ENCODE data around the gene SPIRE1. TPM values are rescaled to one million over a fixed set of nuclear protein-coding genes. Genes with fewer than 3 reads are reported as not detected.
"Not testable (repeated sequence)": the region's sequence is repeated elsewhere in the genome, so short reads cannot be mapped to it uniquely, and the experiment has no call there.

SPIRE1 gene
- total and polyA plus RNA-seq, 3 experiments from 2014 or later: 2.2 to 9.9 (median 8.1) TPM

DNA sequence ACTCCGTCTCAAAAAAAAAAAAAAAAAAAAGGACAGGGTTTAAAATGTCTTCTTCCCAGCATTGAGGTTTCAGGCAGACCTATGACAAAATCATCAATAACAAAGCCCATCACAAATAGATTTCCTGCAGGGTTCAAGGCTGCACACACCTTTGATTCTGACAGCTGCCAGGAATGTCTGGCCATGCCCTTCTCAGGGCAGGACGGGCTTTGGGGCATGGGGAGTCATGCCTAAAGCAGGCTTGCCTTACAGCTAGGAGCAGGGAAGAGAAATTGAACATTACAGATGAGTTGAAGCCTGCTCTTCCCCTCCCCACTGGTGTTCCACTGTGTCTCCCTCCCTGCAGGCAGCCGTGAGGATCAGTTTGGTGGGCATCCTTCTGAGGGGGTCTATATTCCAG is 246.5 kb downstream of the SPIRE1 start:
- Mint-ChIP-seq H3K9me3 (no peaks in the 10 kb centered on the region), H3K27ac (no peak overlapping the region), H3K4me1 (peaks cover 11 to 21% (median 19%) of the 10 kb centered on the region in 3 donors), H3K36me3 (no peaks in the 10 kb centered on the region), H3K27me3 (no peaks in the 10 kb centered on the region), H3K4me3 (no peak overlapping the region)
- ChIA-PET POLR2A (no interaction called here), CTCF (no interaction called here)
- DNase-seq: no peak
- Histone ChIP-seq H3K9me3 (ENCODE audit: low read length) (no peaks in the 10 kb centered on the region), H3K4me1 (ENCODE audit: insufficient read depth, low read length) (peaks cover 7% of the 10 kb centered on the region), H3K36me3 (ENCODE audit: insufficient read depth, low read length) (no peaks in the 10 kb centered on the region), H3K4me3 (ENCODE audit: low read length) (no peak overlapping the region), H3K27ac (ENCODE audit: low read depth, low read length) (no peak overlapping the region), H3K27me3 (ENCODE audit: insufficient read depth, low read length, poor library complexity, severe bottlenecking) (no peaks in the 10 kb centered on the region)

DNA sequence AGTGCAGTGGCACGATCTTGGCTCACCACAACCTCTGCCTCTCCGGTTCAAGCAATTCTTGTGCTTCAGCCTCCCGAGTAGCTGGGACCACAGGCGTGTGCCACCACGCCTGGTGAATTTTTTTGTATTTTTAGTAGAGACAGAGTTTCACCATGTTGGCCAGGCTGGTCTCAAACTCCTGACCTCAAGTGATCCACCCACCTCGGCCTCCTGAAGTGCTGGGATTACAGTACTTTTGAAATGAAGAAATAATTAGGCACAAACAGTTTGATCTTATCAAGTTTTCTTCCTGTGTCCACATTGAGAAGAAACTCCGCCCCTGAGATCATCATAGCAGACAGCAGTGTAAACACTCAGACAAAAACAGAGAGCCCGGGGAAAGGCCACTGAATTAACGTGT is 247.2 kb downstream of the SPIRE1 start:
- H3K36me3 Mint-ChIP-seq; H3K27me3 Mint-ChIP-seq; CTCF ChIA-PET; H3K4me3 Mint-ChIP-seq; H3K27ac ChIP-seq (ENCODE audit: low read depth, low read length); H3K36me3 ChIP-seq (ENCODE audit: insufficient read depth, low read length); H3K27me3 ChIP-seq (ENCODE audit: insufficient read depth, low read length, poor library complexity, severe bottlenecking); H3K9me3 ChIP-seq (ENCODE audit: low read length); POLR2A ChIA-PET; DNase-seq; H3K9me3 Mint-ChIP-seq; H3K4me3 ChIP-seq (ENCODE audit: low read length): not testable (repeated sequence)
- H3K4me1 Mint-ChIP-seq: peaks cover 14 to 28% (median 25%) of the 10 kb centered on the region in 3 donors
- H3K27ac Mint-ChIP-seq: peak overlapping the region in 1 of 8 donors; percentile 60
- peaks cover 14% of the 10 kb centered on the region for H3K4me1 ChIP-seq (ENCODE audit: insufficient read depth, low read length)

DNA sequence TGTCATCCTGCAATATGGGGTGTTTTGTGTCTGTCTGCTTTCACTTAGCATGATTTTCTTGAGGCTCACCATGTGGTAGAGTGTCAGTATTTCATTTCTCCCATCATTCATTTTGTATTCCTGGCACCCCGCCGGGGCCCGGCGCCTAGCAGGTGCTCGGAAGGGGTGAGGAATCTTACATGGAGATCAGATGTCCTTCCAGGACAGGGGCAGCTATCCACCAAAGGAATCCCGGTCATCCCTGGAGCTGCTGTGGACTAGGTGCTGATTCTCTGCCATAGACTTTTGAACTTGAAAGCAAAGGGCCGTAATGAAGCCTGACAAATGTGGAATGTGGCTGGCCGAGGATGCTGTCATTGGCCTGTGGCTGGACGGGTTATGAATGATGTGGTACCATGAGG is 247.8 kb downstream of the SPIRE1 start:
- Histone ChIP-seq H3K4me3 (ENCODE audit: low read length) (no peak overlapping the region), H3K9me3 (ENCODE audit: low read length) (no peaks in the 10 kb centered on the region), H3K36me3 (ENCODE audit: insufficient read depth, low read length) (no peaks in the 10 kb centered on the region), H3K27ac (ENCODE audit: low read depth, low read length) (no peak overlapping the region), H3K4me1 (ENCODE audit: insufficient read depth, low read length) (peaks cover 14% of the 10 kb centered on the region), H3K27me3 (ENCODE audit: insufficient read depth, low read length, poor library complexity, severe bottlenecking) (no peaks in the 10 kb centered on the region)
- DNase-seq: no peak
- H3K27ac Mint-ChIP-seq: peak overlapping the region in 2 of 8 donors; percentile 19 to 26
- no peaks in the 10 kb centered on the region for H3K36me3 Mint-ChIP-seq
- peaks cover 14 to 31% (median 25%) of the 10 kb centered on the region in 3 donors for H3K4me1 Mint-ChIP-seq
- ChIA-PET CTCF (interaction anchor here (0.9 kb wide), 1 partner anchor 18 kb away, joined by 3 read pairs; no protein-coding TSS in a partner anchor), POLR2A (no interaction called here)
- peaks cover 0 to 4% of the 10 kb centered on the region in 2 donors for H3K27me3 Mint-ChIP-seq
- H3K4me3 Mint-ChIP-seq: peak overlapping the region in 1 of 7 donors; percentile 67
- no peaks in the 10 kb centered on the region for H3K9me3 Mint-ChIP-seq

DNA sequence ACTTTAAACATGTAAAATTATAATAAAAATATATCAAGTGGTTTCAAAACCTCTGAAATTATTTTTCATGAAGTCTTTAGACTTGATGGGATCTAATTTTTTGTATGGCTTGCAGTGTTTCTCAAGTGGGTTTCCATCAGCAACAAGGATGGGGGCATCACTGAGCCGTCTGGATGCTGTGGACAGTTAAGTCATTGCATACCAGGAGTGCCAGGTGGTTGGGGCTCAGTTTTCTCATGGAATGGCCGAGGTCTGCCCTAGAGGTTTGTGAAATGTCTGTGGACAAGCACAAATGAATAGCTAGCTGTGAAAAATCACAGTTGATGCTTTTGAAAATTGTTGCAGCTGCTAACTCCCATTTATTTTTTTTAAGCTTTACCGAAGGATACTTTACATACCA is 248.4 kb downstream of the SPIRE1 start:
- ChIA-PET CTCF (interaction anchor here (0.9 kb wide), 1 partner anchor 17 kb away, joined by 3 read pairs; no protein-coding TSS in a partner anchor), POLR2A (no interaction called here)

DNA sequence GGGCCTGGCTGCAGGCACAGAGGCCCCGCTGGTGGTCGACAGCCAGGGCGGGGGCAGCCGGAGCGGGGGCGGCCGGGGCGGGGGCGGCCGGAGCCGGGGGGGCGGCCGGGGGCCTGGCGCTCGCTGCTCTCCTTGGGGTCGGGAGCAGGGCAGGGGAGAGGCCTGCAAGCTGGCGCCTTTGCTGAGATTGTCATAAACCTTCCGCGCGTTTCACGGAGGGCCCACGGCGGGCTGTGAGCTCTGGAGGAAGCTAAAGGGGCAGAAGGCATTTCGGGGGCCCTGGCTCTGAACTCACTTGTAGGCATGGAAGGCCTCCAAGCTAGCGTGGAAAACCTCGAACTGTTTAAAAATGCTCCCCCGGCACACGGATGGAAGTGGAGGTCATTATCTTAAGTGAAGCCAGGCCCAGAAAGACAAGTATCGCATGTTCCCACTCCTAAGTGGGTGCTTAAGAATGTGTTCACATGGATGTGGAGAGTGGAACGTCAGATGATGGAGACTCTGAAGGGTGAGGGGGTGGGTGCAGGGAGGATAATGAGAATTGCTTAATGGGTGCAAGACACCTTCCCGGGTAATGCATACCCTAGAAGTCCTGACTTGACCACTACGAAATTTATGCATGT is 249.5 kb downstream of the SPIRE1 start:
- H3K27ac ChIP-seq (ENCODE audit: low read depth, low read length): no peak overlapping the region
- H3K4me1 ChIP-seq (ENCODE audit: insufficient read depth, low read length): peaks cover 14% of the 10 kb centered on the region
- Mint-ChIP-seq H3K27me3 (peaks cover 9 to 11% of the 10 kb centered on the region in 2 donors), H3K4me3 (peak overlapping the region; percentile 54 to 91 (median 75)), H3K27ac (peak overlapping the region in 7 of 8 donors; percentile 7 to 73 (median 38)), H3K9me3 (no peaks in the 10 kb centered on the region), H3K36me3 (no peaks in the 10 kb centered on the region), H3K4me1 (peaks cover 14 to 31% (median 25%) of the 10 kb centered on the region in 3 donors)
- peak in 1 of 5 donors; percentile 15 for DNase-seq
- H3K9me3 ChIP-seq (ENCODE audit: low read length): no peaks in the 10 kb centered on the region
- ChIA-PET POLR2A (interaction anchor here (0.6 to 1.6 kb wide), 4 partner anchors 31 to 558 kb away, joined by 3 to 24 read pairs (median 4); partner anchors contain the start of genes AFG3L2, CEP76, PSMG2 and SEH1L), CTCF (interaction anchor here (1.0 to 7.9 kb wide), 3 partner anchors 16 to 526 kb away, joined by 3 to 63 read pairs (median 3); no protein-coding TSS in a partner anchor)
- H3K36me3 ChIP-seq (ENCODE audit: insufficient read depth, low read length): no peaks in the 10 kb centered on the region
- no peaks in the 10 kb centered on the region for H3K27me3 ChIP-seq (ENCODE audit: insufficient read depth, low read length, poor library complexity, severe bottlenecking)
- no peak overlapping the region for H3K4me3 ChIP-seq (ENCODE audit: low read length)

More for the DNA sequence above, 248.4 kb downstream of the SPIRE1 start:
- peaks cover 14 to 31% (median 25%) of the 10 kb centered on the region in 3 donors for H3K4me1 Mint-ChIP-seq
- no peaks in the 10 kb centered on the region for H3K9me3 Mint-ChIP-seq
- Histone ChIP-seq H3K36me3 (ENCODE audit: insufficient read depth, low read length) (no peaks in the 10 kb centered on the region), H3K4me3 (ENCODE audit: low read length) (no peak overlapping the region), H3K27ac (ENCODE audit: low read depth, low read length) (no peak overlapping the region), H3K9me3 (ENCODE audit: low read length) (no peaks in the 10 kb centered on the region), H3K27me3 (ENCODE audit: insufficient read depth, low read length, poor library complexity, severe bottlenecking) (no peaks in the 10 kb centered on the region), H3K4me1 (ENCODE audit: insufficient read depth, low read length) (peaks cover 14% of the 10 kb centered on the region)
- peak overlapping the region in 1 of 8 donors; percentile 23 for H3K27ac Mint-ChIP-seq
- peaks cover 3 to 4% of the 10 kb centered on the region in 2 donors for H3K27me3 Mint-ChIP-seq
- H3K4me3 Mint-ChIP-seq: peak overlapping the region in 1 of 7 donors; percentile 67
- H3K36me3 Mint-ChIP-seq: no peaks in the 10 kb centered on the region
- no peak for DNase-seq

DNA sequence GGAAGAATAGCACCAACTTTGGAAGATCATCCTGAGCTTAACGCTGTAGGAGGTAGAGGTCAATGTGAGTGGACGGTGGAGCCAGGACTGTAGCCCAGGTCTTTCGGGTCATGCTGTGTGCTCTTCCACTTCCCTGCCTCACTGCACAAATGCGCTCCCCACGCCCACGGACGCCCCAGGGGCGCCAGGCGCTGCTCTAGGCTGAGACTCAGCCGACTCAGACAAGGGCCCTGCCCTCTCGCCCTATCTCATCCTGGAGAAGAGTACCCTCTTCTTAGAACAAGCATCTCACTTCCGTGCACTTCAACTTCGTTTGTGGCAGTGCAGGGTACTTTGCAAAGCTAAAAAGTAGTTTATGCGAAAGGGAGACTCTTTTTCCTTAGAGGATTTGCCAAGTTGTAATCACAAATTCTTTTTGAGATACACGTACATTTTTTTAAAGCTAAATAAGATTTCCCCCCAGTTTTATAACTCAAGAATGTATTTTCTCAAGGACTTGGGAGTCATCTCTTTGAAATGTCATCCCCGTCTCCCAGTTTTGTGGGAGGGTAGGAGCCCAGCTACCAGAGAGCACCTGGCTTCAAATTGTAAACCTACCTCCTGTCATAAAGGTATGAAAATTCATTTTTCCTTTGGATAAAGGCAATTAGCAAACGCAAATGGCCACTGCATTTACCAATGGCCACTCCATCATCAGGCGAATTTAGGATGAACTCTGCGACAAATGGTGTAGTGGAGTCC is 251.4 kb downstream of the SPIRE1 start:
- peaks cover 21 to 22% of the 10 kb centered on the region in 2 donors for H3K27me3 Mint-ChIP-seq
- DNase-seq: no peak
- POLR2A ChIA-PET: interaction anchor here (0.8 to 1.1 kb wide), 2 partner anchors 29 to 296 kb away, joined by 3 to 4 read pairs; partner anchors contain the start of genes AFG3L2, CEP76 and PSMG2

DNA sequence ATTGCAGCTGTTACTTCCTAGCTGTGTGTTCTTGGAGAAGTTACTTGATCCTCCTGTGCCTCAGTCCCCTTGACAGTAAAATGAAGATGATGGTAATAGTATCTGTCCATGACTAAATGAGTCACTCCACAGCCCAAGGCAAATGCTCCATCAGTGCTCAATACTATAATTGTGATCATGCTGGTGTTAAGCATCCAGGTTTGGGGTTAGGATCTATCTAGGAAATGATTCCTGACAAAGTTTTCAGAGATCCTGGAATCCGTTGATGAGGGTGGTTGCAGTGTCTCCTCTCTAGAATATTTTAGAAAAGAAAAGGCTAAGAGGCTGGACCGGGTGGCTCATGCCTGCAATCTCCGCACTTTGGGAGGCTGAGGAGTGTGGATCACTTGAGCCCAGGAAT is 252.8 kb downstream of the SPIRE1 start:
- no peak overlapping the region for H3K27ac Mint-ChIP-seq

More for the DNA sequence above, 251.4 kb downstream of the SPIRE1 start:
- Histone ChIP-seq H3K27ac (ENCODE audit: low read depth, low read length) (no peak overlapping the region), H3K4me3 (ENCODE audit: low read length) (no peak overlapping the region), H3K9me3 (ENCODE audit: low read length) (no peaks in the 10 kb centered on the region), H3K4me1 (ENCODE audit: insufficient read depth, low read length) (peaks cover 14% of the 10 kb centered on the region), H3K36me3 (ENCODE audit: insufficient read depth, low read length) (no peaks in the 10 kb centered on the region), H3K27me3 (ENCODE audit: insufficient read depth, low read length, poor library complexity, severe bottlenecking) (no peaks in the 10 kb centered on the region)
- H3K4me1 Mint-ChIP-seq: peaks cover 14 to 31% (median 25%) of the 10 kb centered on the region in 3 donors
- H3K36me3 Mint-ChIP-seq: no peaks in the 10 kb centered on the region
- H3K27ac Mint-ChIP-seq: peak overlapping the region in 3 of 8 donors; percentile 13 to 43 (median 39)
- CTCF ChIA-PET: interaction anchor here (7.9 kb wide), 1 partner anchor 14 kb away, joined by 63 read pairs; no protein-coding TSS in a partner anchor
- H3K9me3 Mint-ChIP-seq: no peaks in the 10 kb centered on the region
- peak overlapping the region; percentile 61 to 92 (median 88) for H3K4me3 Mint-ChIP-seq

More for the DNA sequence above, 252.8 kb downstream of the SPIRE1 start:
- Mint-ChIP-seq H3K36me3 (no peaks in the 10 kb centered on the region), H3K9me3 (no peaks in the 10 kb centered on the region), H3K4me3 (peak overlapping the region in 1 of 7 donors; percentile 47), H3K4me1 (peaks cover 14 to 31% (median 25%) of the 10 kb centered on the region in 3 donors), H3K27me3 (peaks cover 26 to 27% of the 10 kb centered on the region in 2 donors)
- CTCF ChIA-PET: interaction anchor here (7.9 kb wide), 1 partner anchor 13 kb away, joined by 63 read pairs; no protein-coding TSS in a partner anchor
- no peaks in the 10 kb centered on the region for H3K36me3 ChIP-seq (ENCODE audit: insufficient read depth, low read length)
- POLR2A ChIA-PET: no interaction called here
- H3K27me3 ChIP-seq (ENCODE audit: insufficient read depth, low read length, poor library complexity, severe bottlenecking): no peaks in the 10 kb centered on the region
- H3K9me3 ChIP-seq (ENCODE audit: low read length): no peaks in the 10 kb centered on the region
- no peak overlapping the region for H3K4me3 ChIP-seq (ENCODE audit: low read length)
- no peak for DNase-seq
- peaks cover 14% of the 10 kb centered on the region for H3K4me1 ChIP-seq (ENCODE audit: insufficient read depth, low read length)
- H3K27ac ChIP-seq (ENCODE audit: low read depth, low read length): no peak overlapping the region
